Trophoblast cell (in vitro differentiated cells and primary cell): ENCODE measurements around the gene GIMAP8.

ENCODE experiments used
- DNase-seq, 2 donors: peaks; one replicate each; pipeline ENCODE4 v3.0.0-alpha.2; 2016
- H2AFZ ChIP-seq: 2 replicates; pipeline ENCODE4 v1.6.1; 2013; ENCODE audit warnings: low read length, moderate library complexity, mild to moderate bottlenecking; ENCODE audit not compliant: insufficient read depth, poor library complexity
- H2AK5ac ChIP-seq: 2 replicates; pipeline ENCODE4 v1.6.1; 2013; ENCODE audit warnings: mild to moderate bottlenecking, low read length
- H2BK120ac ChIP-seq: 2 replicates; pipeline ENCODE4 v1.6.1; 2013; ENCODE audit warnings: low read length, mild to moderate bottlenecking, moderate library complexity; ENCODE audit not compliant: insufficient read depth, poor library complexity
- H2BK12ac ChIP-seq: 2 replicates; pipeline ENCODE4 v1.6.1; 2013; ENCODE audit warnings: mild to moderate bottlenecking, low read length, moderate library complexity
- H2BK5ac ChIP-seq: 2 replicates; pipeline ENCODE4 v1.6.1; 2013; ENCODE audit warnings: low read length, low read depth, moderate library complexity, mild to moderate bottlenecking; ENCODE audit not compliant: poor library complexity
- H3K14ac ChIP-seq: 2 replicates; pipeline ENCODE4 v1.6.1; 2013; ENCODE audit warnings: mild to moderate bottlenecking, low read length
- H3K18ac ChIP-seq: 2 replicates; pipeline ENCODE4 v1.6.1; 2013; ENCODE audit warnings: mild to moderate bottlenecking, low read length
- H3K23ac ChIP-seq: 2 replicates; pipeline ENCODE4 v1.6.1; 2013; ENCODE audit warnings: low read length
- H3K27ac ChIP-seq: 2 replicates; pipeline ENCODE4 v1.5.1; 2013; ENCODE audit warnings: low read depth, mild to moderate bottlenecking, inconsistent platforms, low read length, moderate library complexity
- H3K27me3 ChIP-seq: 2 replicates; pipeline ENCODE4 v1.6.1; 2013; ENCODE audit warnings: inconsistent platforms, mild to moderate bottlenecking, low read length, moderate library complexity; ENCODE audit not compliant: insufficient read depth
- H3K36me3 ChIP-seq, 2 experiments: 1 replicate in 1 of 2; 2 replicates in 1 of 2; pipeline ENCODE4 v1.6.1; 2013; ENCODE audit warnings: low read length in 2 of 2, mild to moderate bottlenecking in 2 of 2, moderate library complexity in 1 of 2; ENCODE audit not compliant: insufficient read depth in 2 of 2, control insufficient read depth in 1 of 2
- H3K4ac ChIP-seq: 2 replicates; pipeline ENCODE4 v1.6.1; 2013; ENCODE audit warnings: low read depth, mild to moderate bottlenecking, low read length, moderate library complexity
- H3K4me1 ChIP-seq, 2 experiments: 1 replicate in 1 of 2; 2 replicates in 1 of 2; pipeline ENCODE4 v1.6.1; 2013; ENCODE audit warnings: low read length in 2 of 2, mild to moderate bottlenecking in 2 of 2, moderate library complexity in 1 of 2; ENCODE audit not compliant: insufficient read depth in 2 of 2, control insufficient read depth in 1 of 2
- H3K4me2 ChIP-seq: 2 replicates; pipeline ENCODE4 v1.6.1; 2013; ENCODE audit warnings: inconsistent platforms, mild to moderate bottlenecking, low read length, moderate library complexity
- H3K4me3 ChIP-seq: 2 replicates; pipeline ENCODE4 v1.5.1; 2013; ENCODE audit warnings: mild to moderate bottlenecking, low read depth, low read length, inconsistent platforms
- H3K79me1 ChIP-seq: one replicate; pipeline ENCODE4 v1.6.1; 2013; ENCODE audit warnings: low read length
- H3K79me2 ChIP-seq: 2 replicates; pipeline ENCODE4 v1.6.1; 2013; ENCODE audit warnings: low read length, mild to moderate bottlenecking; ENCODE audit not compliant: control insufficient read depth, insufficient read depth, poor library complexity
- H3K9ac ChIP-seq: 2 replicates; pipeline ENCODE4 v1.6.1; 2013; ENCODE audit warnings: mild to moderate bottlenecking, low read length
- H3K9me3 ChIP-seq: 2 replicates; pipeline ENCODE4 v1.6.1; 2013; ENCODE audit warnings: low read depth, mild to moderate bottlenecking, control low read depth, inconsistent platforms, low read length; ENCODE audit not compliant: insufficient read depth
- H4K12ac ChIP-seq: 2 replicates; pipeline ENCODE4 v1.6.1; 2013; ENCODE audit warnings: low read depth, mild to moderate bottlenecking, low read length, moderate library complexity
- H4K8ac ChIP-seq: 2 replicates; pipeline ENCODE4 v1.6.1; 2013; ENCODE audit warnings: low read depth, mild to moderate bottlenecking, low read length, moderate library complexity
- H4K91ac ChIP-seq: one replicate; pipeline ENCODE4 v1.6.1; 2013; ENCODE audit warnings: low read depth, mild to moderate bottlenecking, low read length, moderate library complexity
- WGBS: extraction: QIAGEN DNeasy Blood & Tissue Kit; methylation state at CpG from one replicate; pipeline ENCODE4 v1.1.7; 2013; ENCODE audit warnings: missing lambda C conversion rate; ENCODE audit not compliant: insufficient read length, insufficient coverage; ENCODE audit errors: extremely low coverage; 5-methylcytosine and 5-hydroxymethylcytosine counted together

GIMAP8 gene

DNA sequence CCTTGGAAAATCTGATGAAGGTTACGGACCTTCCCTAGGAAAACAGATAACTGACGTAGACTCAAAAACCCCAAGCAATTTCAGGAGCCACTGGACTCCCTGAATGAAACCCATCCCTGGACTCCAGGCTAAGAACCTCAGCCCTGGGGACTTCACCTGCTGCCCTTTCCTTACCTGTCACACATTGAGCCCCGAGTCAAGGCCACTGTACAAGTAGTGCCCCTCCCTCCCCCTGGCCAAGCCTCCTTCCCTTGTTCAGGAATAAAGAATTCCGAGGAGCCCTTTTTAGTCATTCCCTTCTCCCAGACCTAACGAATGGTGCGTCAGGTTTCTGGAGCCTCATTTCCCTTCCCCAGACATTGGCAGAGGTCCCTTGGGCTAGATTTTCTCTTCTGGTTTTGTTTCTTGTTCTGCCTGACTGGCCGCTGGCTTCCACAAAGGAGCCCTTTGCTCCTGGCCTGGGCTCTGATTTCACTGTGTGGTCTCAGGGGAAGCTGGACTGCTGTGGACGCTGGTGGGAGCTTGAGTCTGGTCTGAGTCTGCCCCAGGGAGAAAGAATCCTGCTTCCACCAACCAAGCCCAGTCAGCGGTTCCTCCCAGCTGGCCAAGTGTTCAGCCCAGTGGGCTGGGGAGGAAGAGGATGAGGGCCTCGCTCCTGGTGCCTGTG, 39.6 kb upstream of the GIMAP8 start:
- Histone ChIP-seq H3K36me3 (peaks cover 43 to 47% of the 10 kb centered on the region in 2 experiments), H3K4ac (no peak overlapping the region), H3K4me1 (peaks cover 20 to 25% of the 10 kb centered on the region in 2 experiments), H4K12ac (no peak overlapping the region), H3K9me3 (no peaks in the 10 kb centered on the region), H3K14ac (no peak overlapping the region), H3K27me3 (no peaks in the 10 kb centered on the region), H2BK5ac (no peak overlapping the region), H3K23ac (no peak overlapping the region), H3K4me3 (no peak overlapping the region), H2BK120ac (no peak overlapping the region), H3K27ac (peak overlapping the region; percentile 21), H2AK5ac (no peak overlapping the region), H3K9ac (no peak overlapping the region), H4K91ac (no peak overlapping the region), H3K79me2 (peaks cover 10% of the 10 kb centered on the region), H3K4me2 (no peak overlapping the region), H3K18ac (no peak overlapping the region), H3K79me1 (peaks cover 10% of the 10 kb centered on the region), H2BK12ac (no peak overlapping the region), H2AFZ (no peak overlapping the region), H4K8ac (no peak overlapping the region)
- no CpG with 5 or more reads among the region's 10 CpGs for WGBS
- no peak for DNase-seq

DNA sequence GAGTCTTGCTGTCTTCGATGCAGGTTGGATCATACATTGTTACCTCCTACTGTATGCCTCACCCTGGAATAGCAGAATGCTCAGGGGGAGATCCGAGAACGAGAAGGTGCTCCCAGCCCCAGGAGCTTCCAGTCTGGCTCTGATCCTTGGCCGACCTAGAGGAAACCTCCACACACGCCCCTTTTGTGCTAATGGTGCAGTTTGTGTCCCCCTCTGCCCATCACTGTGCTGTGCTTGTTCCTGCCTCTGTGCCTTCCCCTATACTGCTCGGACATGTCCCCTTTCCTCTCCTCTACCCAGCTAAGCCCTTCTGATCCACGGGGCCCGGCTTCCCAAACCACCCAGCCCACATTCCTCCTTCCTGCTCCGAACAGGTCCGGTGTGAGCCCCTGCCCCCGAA, 38.8 kb upstream of the GIMAP8 start:
- H3K27ac ChIP-seq: no peak overlapping the region
- no CpG with 5 or more reads among the region's 11 CpGs for WGBS

DNA sequence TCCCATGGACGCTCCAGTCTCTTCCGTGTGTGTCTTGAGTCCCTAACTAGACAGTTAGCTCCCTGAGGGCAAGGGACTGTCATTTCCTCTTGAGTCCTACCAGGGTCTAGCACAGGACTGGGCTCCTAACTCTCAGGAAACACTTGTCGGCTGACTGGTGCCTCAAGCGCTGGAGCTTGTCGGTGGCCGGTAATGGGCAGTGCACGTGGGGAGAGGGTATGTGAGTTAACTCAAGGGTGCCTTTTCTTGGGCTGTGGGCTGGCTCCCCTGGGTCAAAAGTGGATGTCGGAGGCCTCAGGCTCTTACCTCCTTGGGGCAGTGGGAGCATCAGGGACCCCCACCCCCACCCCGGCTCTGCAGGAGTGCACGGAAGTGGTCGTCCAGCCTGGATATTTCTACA, 38.4 kb upstream of the GIMAP8 start:
- Histone ChIP-seq H4K8ac (no peak overlapping the region), H2BK5ac (no peak overlapping the region), H3K4ac (no peak overlapping the region), H3K36me3 (peaks cover 43 to 47% of the 10 kb centered on the region in 2 experiments), H3K23ac (no peak overlapping the region), H3K18ac (no peak overlapping the region), H3K79me2 (peaks cover 1% of the 10 kb centered on the region), H3K14ac (no peak overlapping the region), H2AFZ (no peak overlapping the region), H3K27me3 (no peaks in the 10 kb centered on the region), H3K4me1 (peaks cover 16 to 19% of the 10 kb centered on the region in 2 experiments), H3K4me2 (no peak overlapping the region), H3K27ac (no peak overlapping the region), H2AK5ac (no peak overlapping the region), H3K9ac (no peak overlapping the region), H3K4me3 (no peak overlapping the region), H2BK120ac (no peak overlapping the region), H3K79me1 (peaks cover 3% of the 10 kb centered on the region), H2BK12ac (no peak overlapping the region), H4K91ac (no peak overlapping the region), H3K9me3 (no peaks in the 10 kb centered on the region), H4K12ac (no peak overlapping the region)
- DNase-seq: no peak
- no CpG with 5 or more reads among the region's 11 CpGs for WGBS

More for the DNA sequence above, 38.8 kb upstream of the GIMAP8 start:
- Histone ChIP-seq H3K4me3 (no peak overlapping the region), H3K4ac (no peak overlapping the region), H4K91ac (no peak overlapping the region), H3K4me2 (no peak overlapping the region), H3K79me2 (peaks cover 3% of the 10 kb centered on the region), H2AFZ (no peak overlapping the region), H3K79me1 (peaks cover 4% of the 10 kb centered on the region), H3K18ac (no peak overlapping the region), H2BK5ac (no peak overlapping the region), H3K9me3 (no peaks in the 10 kb centered on the region), H3K4me1 (peaks cover 17 to 21% of the 10 kb centered on the region in 2 experiments), H3K27me3 (no peaks in the 10 kb centered on the region), H3K23ac (no peak overlapping the region), H3K14ac (no peak overlapping the region), H3K36me3 (peaks cover 43 to 47% of the 10 kb centered on the region in 2 experiments), H2BK12ac (no peak overlapping the region), H2BK120ac (no peak overlapping the region), H4K8ac (no peak overlapping the region), H3K9ac (no peak overlapping the region), H4K12ac (no peak overlapping the region), H2AK5ac (no peak overlapping the region)
- DNase-seq: no peak

DNA sequence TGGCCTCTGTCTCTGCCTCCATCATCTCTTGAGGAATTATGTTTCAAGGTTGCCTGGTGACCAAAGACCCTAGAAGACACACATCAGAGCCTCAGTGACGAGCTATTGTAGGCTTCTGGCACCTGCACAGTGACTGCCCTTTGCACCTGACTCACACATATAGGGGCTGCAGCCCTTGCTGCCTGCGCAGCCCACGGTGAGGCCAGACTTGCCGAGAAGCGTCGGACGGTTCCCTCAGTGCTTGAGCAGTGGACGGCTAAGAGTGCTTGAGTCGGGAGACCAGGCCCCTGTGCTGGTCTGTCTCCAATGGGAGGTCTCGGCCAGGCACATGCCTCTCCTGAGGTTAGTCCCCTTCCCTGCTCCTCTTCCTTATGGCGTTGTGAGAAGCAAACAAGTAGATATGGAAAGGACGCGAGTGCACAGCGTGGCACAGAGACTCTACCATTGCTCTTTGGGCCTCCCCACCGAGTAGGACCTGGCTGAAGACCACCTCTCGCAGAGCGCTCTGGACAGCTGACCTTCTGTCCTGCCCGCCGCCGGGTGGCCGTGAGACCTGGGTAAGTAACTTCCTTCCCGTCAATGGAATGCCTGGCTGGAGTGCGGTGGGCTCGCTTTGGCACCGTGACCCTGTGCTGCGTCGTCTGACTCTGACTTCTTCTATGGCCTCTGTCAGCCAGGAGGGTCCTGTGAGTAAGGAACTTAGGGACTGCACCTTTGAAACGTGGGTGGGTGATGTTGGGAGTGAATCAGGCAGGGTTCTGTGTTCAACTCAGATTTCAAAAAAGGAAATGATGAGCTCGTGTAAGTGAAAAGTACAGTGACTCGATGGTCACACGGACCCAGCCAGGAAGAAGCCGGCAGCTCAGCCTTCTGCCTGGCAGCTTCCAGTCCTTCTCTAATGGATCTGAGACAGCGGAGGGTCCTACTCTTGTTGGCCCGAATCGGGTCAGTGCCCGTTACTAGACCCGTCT, 37.6 kb upstream of the GIMAP8 start:
- Histone ChIP-seq H3K27ac (no peak overlapping the region), H3K18ac (no peak overlapping the region), H2AFZ (no peak overlapping the region), H3K4me3 (no peak overlapping the region), H2BK120ac (no peak overlapping the region), H2BK5ac (no peak overlapping the region), H3K14ac (no peak overlapping the region), H4K91ac (peak overlapping the region; percentile 2), H3K36me3 (peaks cover 37 to 44% of the 10 kb centered on the region in 2 experiments), H3K23ac (no peak overlapping the region), H2BK12ac (no peak overlapping the region), H4K8ac (no peak overlapping the region), H4K12ac (no peak overlapping the region), H3K79me1 (peaks cover 2% of the 10 kb centered on the region), H3K4ac (no peak overlapping the region), H3K4me1 (peaks cover 16 to 18% of the 10 kb centered on the region in 2 experiments), H3K9me3 (no peaks in the 10 kb centered on the region), H3K4me2 (no peak overlapping the region), H3K9ac (no peak overlapping the region), H3K27me3 (no peaks in the 10 kb centered on the region), H3K79me2 (no peaks in the 10 kb centered on the region), H2AK5ac (no peak overlapping the region)
- no CpG with 5 or more reads among the region's 37 CpGs for WGBS
- DNase-seq: no peak
